Hepatic stellate cell (primary cell): Measurements from ENCODE around the gene DGKD.
A peak's percentile ranks its signal among the peaks of the same experiment; 100 is the strongest.

Experiments used
- DNase-seq: peaks from one replicate; pipeline ENCODE4 v3.0.0; 2011; ENCODE audit warnings: low spot score

Gene DGKD

DNA sequence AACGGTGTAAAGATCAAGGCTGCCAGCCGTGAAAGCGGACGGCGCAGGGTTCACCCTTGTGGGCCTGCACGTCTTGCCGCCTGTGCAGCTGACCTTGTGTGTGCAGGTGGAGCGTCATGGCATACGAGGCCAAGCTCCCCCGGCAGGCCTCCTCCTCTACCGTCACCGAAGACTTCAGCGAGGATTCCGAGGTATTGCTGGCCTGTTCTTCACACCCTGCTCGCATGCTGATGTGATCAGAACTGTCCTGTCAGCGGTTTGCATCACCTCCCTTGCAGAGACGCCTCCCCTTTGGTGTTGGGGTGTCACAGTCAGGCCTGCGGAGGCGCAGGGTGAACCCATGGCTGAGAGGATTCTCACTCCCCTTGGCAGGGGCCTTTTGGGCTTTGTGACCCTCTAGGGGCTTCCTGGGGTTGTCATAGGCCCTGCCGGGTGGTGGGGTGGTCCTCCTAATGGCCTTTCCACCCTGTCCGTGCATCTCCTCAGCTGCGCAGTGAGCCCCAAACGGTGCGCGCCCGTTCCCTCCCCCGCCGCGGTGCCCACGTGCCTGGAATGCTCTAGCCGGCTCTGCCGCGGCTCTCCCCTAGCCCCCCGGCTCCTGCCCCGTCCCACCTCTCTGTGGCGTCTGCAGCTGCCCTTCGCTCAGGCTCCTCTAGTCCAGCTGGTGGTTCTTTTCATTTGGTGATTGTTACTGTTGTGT, 92.5 kb downstream of the DGKD start:
- DNase-seq, result no peak

DNA sequence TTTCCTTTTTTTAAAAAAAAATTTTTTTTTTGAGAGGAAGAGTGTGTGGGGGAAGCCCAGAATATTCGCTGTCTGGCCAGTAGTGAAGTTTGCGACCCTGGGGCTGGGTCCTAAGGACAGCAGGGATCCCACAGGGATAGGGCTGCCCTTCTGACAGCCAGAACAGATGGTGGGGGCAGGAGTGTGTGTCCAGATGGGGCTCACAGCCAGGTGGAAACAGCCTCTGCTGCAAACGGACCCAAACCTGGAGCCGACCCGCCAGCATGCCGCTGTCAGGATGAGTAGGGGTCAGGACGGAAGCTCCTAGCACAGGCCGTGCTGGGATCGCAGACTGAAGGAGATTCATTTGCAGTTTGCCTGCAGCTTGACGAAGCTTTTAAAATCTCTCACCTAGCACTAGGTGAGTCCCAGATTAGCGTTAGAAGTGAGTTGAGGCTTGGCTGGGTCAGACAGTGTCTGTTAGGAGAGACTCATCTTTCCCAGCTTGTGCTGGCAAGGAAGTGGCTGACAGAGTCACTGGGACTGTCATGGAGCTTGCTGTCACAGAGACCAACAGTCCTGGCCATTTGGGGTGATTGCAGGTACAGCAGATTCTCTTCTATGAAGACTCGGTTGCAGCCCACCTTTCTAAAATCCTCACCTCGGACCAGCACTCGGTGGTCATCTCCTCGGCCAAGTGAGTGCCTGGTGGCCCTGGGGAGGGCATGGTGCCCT, 93.4 kb downstream of the DGKD start:
- no peak for DNase-seq

DNA sequence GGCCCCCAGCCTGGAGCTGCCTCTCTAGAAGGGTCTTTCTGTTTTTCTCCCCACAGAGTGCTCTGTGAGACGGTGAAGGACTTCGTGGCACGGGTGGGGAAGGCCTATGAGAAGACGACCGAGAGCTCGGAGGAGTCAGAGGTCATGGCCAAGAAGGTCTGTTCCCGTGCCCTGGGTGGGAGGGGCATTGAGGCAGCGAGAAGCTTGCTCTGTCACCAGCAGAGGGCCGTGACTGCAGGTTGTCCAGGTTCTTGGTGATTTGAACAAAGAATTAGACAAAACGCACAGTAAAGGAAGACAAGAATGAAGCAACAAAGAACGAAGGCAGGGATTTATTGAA, 93.9 kb downstream of the DGKD start:
- DNase-seq, result no peak

DNA sequence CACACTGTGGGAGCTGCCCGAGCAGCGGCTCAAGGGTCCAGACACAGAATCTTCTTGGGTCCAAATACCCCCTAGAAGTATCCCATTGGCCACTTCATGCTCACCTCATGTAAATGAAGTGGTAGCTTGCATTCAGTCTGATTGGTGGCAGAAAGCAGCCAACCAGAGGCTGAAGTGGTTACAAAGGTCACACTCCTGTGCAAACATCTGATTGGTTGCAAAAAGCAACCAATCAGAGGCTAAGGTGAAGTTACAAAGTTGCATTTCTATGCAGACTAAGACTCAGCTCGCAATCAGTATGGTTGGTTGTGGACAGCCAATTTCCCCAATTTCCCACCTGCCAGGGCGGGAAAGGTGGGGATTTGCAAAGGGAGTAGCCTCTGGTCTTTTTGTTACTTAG, 94.3 kb downstream of the DGKD start:
- DNase-seq, result no peak

DNA sequence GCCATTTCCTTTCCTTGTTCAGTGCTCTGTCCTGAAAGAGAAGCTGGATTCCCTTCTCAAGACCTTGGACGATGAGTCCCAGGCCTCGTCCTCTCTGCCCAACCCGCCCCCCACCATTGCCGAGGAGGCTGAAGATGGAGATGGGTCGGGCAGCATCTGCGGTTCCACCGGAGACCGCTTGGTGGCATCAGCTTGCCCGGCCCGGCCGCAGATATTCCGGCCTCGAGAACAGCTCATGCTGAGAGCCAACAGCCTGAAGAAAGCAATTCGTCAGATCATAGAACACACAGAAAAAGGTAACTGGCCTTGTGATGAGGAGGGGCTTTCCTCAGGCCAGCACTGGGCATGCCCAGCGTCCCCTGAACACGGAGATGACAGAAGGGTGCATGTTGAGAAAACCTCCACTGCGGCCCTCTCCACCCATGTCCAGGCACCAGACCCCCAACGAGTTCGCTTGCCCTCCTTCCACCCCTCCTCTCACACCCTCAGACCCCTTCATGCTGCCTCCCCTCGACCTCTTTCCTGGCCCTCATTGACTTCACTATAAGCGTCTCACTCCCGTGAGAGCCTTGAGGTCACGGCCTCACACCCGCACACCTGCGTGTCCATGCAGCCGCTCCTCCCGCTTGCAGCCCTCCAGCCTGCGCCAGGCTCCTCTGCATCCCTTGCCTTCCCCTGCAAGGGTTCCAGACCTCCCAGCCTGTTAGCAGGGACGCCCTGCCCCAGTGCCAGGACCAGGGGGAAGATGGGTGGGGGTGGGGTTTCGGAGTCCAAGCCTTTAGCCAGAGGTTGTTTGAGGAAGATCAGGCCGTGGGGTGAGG, 95.0 kb downstream of the DGKD start:
- peak; percentile 73 for DNase-seq

DNA sequence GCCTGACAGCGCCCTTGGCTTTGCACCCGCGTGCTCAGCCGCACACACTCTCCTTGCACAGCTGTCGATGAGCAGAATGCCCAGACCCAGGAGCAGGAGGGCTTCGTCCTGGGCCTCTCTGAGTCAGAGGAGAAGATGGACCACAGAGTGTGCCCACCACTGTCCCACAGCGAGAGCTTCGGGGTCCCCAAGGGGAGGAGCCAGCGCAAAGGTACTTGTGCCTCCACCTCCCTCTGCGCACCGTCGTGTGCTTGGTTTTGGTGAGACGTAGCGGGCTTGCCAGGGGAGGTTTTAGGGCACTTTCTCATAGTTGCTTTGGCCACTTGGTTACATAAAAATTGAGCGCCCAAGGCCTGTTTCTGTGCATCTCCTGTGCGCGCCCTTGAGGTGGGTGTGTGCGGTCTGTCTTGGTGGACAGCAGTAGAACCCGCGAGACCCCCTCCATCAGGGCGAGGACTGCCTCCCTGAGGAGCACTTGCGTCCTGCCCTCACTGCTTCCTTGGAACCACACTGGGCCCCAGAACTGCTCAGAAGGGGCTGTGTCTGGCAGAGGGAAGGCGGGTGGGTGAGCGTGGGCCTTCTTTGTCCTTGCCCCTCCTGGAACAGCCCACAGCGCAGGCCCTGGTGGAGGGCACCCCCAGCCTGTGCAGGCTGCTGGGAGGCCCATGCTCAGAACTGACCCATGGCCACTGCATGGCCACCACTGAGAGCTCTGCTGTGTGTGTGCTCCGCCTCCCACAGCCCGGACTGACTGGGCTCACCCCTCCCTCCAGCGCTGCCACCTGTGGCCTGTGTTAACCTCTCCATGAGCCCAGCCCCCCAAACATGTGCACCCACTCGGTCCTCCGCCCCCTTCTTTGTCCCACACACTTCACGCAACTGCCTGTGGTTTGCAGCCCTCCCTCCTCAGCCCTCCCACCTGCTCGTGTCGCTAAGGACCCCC, 95.9 kb downstream of the DGKD start:
- DNase-seq, result no peak

DNA sequence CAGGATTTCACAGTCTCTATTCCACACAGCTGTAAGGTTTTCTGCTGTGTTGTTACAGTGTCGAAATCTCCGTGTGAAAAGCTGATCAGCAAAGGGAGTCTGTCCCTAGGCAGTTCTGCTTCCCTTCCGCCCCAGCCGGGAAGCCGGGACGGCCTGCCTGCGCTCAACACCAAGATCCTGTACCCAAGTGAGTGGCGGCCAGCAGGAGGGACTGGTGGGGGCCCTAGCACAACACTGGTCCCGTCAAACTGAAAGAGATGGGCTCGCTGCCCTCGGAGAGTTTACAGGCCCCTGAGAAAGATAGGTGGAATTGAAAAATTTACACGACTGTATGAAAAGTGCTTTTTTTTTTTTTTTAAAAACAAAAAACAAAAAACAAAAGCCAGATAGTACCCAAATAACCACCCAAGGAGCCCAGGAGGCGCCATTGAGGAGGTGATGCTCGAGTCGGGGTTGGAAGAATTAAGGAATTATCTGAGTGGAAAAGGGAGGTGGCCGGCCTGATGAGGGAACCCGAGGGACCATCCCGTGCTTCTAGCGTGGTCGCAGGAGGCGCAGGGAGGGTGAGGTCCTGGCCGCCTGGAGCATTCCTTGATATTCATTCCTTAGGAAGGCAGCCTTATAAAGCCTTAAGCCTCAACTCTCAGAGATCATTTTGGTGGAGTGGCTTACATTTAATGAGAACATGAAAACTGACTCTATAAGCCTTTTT, 96.7 kb downstream of the DGKD start:
- DNase-seq, result no peak

DNA sequence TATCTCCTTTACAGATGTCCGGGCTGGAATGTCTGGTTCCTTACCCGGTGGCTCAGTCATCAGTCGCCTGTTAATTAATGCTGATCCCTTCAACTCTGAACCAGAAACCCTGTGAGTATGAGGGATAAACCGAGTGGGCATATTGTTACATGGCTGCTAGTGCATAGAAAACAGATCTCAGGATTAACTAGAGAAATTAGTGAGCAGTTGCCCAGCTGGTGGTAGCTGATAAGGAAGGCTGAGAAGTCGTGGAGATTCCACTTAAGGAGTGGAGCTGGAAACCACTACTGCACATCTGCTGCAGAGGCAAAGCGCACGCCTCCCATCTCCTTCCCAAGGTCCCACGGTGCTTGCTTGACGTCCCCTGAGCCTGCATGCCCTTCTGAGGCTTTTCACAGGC, 97.7 kb downstream of the DGKD start:
- DNase-seq, result no peak

DNA sequence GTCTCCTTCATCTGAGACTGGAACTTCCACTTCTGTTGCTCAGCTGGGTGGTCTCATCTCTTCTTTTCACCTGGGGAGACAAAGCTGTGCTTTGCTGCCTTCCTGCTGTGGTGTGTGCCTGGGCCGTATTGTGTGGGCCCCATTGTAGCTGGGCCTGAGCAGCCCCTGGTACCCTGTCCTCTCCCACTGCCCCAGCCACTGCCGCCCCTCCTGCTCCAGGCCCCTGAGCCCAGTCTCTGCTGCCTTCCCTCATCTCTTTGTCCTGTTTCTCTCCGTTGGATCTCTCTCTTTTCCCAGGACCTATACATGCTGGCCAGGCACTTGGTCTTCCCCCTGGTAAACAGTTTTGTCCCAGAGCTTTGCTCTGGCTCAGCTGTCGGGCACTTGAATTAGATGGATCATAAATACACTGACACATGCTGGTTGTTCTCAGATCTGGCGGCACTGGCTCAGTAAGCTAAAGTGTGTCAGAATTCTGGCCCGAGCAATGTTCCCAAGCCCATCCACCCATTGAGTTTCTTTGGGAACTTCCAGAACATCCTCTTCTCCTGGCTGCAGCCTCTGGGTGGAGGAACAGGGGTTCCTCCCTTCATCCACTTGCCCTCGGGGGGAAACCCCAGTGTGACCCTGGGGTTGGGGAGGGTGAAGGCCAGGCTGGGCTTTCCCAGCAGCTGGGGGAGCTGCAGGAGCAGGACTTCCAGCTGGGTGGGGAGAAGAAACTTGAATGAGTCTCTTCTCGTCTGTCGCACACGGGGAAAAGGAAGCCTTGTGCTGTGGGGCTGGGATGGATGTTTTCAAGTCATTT, 99.0 kb downstream of the DGKD start:
- DNase-seq, result no peak

DNA sequence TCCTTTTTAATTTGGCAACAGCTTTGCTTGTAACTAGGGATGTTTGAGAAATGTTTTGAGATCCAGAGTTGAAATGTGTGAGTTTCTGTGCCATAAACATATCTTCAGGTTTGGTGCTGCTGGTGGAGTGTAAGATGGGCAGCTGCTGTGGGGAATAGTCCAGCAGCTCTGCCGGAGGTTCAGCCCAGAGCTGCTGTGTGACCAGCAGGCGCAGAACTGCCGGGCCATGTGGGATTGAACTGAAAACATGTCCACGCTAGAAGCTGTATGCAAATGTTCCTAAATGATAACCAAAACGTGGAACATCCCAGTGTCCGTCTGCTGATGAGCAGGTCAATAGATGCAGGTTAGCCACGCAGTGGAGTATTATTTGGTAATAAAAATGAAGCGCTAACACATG, 99.6 kb downstream of the DGKD start:
- no peak for DNase-seq

DNA sequence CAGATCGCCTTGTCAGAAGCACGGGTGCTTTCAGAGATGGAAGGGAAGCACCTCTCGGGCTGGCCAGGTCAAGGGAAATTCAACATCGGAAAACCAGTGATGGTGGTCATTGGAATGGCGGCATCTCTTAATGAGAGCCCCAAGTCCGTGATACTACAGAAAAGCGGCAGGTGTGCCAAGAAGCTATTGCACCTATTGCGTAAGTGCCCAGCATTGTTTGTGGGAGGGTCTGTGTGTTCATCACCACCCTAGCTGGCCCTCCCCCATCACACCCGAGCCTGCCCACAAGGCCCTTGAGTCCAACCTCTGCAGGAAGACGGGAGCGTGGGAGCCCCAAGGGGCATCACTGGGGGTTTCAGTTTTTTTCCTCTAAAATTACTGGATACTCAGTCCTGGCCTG, 100.7 kb downstream of the DGKD start:
- DNase-seq, result no peak

DNA sequence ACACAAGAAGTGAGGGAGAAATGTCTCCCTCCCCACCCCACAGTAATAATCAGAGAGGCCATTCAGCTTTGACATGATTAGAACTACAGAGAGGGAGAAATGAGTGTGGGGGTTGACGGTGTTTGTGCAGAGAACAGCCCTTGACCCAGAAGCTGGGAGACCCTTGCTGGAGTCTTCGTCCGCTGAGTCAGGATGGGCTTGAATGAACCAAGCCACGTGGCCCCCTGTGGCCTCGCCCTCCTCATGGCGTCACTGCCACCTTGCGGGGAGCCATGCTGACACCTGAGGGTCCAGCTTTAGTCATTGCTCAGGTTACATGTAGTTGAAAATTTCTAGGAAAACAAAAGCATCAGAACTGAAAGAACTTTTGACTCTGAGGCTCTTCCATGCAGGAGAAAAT, 101.2 kb downstream of the DGKD start:
- no peak for DNase-seq

DNA sequence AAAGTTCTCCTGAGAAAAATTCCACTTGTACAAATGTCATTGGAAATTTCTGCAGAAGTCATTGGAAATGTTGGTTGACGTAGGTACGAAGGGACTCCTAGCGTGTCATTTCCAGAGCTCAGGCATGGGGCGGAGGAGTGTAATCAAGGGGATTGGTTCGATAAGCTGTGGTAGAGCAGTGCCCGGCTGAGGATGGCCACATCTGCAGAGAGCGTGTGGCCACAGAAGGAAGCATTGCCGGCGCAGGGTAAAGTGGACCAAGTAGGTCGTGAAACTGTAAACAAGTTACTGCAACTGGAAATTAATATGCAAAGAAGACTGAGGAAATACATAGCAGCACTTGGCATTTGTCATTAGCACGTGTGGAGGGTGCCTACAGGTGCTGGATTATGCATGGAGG, 101.8 kb downstream of the DGKD start:
- no peak for DNase-seq

DNA sequence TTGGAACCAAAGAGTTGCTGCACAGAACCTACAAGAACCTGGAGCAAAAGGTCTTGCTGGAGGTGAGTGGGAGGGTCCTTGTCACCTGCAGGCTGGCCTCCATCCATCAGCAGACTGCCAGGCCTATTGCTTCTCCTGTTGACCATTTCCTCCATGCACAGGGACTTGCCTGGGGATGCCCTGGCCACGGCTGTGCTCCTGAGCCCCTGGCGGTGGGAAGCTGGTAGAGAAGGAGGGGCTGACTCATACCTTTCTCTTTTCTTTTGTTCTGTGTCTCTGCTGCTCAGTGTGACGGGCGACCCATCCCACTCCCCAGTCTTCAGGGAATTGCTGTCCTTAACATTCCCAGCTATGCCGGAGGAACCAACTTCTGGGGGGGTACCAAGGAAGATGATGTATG, 102.6 kb downstream of the DGKD start:
- no peak for DNase-seq

DNA sequence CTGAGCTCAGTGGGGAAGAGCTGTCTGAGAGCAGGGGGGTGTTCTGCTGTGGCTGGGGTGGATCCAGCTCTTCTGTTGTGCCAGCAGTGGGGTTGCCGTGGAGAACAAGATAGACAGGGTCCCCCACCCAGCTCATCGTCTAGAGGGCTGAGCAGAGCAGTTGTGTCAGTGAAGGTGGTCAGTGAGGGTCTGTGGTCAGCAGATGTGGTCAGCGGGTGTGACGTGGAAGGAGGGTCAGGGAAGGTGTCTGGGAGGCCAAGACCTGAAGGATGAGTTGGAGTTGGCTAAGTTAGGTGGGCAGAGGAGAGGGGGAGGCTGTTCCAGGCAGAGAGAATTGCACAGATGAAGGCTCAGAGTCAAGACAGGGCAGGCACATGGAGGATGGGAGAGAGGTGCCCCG, 103.1 kb downstream of the DGKD start:
- no peak for DNase-seq

DNA sequence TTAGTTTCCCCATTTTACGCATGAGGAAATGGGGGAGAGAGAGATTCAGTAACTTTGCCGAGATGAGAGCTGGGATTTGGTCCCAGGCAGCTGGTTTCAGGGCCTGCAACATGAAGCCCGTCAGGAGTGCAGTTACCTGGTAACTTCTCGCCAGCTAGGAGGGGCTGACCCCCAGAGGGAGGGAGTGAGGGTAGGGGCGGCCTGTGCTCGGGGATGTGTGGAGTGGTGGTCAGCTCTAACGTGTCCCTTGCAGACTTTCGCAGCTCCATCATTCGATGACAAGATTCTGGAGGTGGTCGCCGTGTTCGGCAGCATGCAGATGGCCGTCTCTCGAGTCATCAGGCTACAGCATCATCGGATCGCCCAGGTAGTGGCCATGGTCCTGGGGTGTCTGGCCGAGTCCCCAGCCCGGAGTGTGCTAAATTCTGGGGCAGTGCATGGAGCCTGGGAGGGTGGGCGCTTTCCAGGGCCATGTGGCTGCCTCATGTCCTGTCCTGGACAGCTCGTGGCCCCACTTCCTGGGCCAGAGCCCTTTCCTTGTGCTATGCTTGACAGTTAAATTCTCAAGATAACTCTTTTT, 103.8 kb downstream of the DGKD start:
- no peak for DNase-seq

DNA sequence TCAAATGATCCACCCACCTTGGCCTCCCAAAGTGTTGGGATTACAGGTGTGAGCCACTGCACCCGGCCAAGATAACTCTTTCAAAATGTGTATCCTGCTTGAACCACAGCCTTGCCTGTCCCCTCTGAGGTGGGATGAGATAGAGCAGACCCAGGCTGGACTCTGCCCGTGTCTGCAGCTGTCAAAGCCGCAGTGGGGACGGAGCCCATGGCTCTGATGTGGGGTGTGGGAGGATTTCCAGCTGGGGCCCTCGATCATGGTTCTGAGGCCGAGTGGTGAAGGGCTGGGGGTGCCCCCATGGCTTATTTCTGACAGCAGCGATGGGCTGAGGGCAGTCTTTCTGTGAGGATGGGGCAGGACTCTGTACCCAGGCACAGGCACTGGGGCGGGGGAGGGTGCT, 104.5 kb downstream of the DGKD start:
- DNase-seq, result no peak

DNA sequence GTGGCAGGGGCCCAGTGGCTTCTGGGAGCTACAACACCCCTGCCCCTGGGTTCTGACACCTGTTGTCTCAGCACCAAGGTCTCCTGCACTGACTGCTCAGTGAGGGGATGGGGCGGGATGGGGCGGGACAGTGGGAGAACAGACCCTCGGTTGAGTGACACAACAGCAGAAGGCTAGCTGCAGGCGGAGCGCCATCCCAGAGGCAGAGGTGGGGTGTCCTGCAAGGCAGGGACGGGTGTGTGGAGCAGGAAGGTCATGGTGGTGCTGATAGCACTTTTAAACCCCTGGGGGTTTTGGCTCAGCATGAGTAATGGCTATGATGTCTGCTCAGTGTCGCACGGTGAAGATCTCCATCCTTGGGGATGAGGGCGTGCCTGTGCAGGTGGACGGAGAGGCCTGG, 105.1 kb downstream of the DGKD start:
- DNase-seq, result no peak

DNA sequence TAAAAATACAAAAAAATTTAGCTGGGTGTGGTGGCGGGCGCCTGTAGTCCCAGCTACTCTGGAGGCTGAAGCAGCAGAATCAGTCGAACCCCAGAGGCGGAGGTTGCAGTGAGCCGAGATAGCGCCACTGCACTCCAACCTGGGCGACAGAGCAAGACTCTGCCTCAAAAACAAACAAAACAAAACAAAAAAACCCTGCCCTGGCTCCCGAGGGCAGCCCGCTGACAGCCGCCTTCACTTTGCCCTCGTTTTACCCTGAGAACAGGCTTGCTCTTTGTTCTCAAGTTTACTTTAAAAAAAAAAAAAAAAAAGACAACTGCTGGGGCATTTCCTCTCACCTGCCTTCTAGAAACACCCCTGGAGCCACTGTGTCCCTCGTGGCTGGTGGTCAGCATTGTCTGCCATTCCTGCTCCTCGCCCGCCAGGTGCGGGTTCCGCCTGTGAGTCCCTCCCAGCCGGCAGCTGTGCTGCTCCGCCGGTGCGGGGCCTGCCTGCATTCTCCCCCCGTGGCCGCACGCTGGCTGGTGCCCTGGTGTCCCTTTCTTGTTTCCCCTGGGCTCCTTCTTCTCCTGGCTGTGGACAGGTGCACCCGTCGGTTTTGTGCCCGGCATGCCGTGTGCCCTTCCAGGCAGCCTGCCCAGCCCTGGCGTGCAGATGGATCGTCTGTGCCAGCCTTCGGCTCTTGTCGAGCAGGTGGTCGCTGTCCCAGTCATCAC, 106.6 kb downstream of the DGKD start:
- DNase-seq, result no peak

DNA sequence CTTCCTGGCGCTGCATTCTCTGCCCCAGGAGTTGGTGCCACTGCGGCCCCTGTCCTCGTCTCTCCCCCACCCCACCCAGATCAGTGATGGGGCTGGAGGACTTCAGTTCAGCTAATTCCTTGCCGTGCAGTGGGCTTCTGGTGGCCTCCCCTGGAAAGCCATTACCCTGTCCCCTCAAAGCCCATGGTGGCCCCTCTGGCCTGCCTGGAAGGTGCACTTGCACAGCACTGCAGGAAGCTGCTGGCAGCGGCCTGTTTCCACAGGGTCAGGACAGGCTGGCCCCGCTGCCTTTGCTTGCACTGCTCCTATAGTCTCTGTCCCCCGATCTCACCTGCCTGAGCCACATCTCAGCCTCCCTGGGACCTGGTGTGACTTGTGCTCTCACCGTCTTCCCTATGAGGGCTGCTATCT, 107.2 kb downstream of the DGKD start:
- no peak for DNase-seq
